NCI-H69 (cell line): Measurements from ENCODE around the gene RFTN1.

Experiments used
- DNase-seq: peaks from one replicate; lab custom pipeline; 2025; lab: John Stamatoyannopoulos, UW

RFTN1 gene

GRCh38 chr3:16513141-16514020 lies at the start of gene RFTN1:
Gene RFTN1, minus strand, starts transcription at chr3:16513699. Its CDS starts 19,830 bp downstream, at chr3:16493869.
- peak; percentile 71 for DNase-seq

GRCh38 chr3:16559653-16560365 lies 46.3 kb upstream of the RFTN1 start:
- no peak for DNase-seq

GRCh38 chr3:16554126-16554525 lies 40.6 kb upstream of the RFTN1 start:
- peak; percentile 29 for DNase-seq

GRCh38 chr3:16552757-16553156 lies 39.3 kb upstream of the RFTN1 start:
- no peak for DNase-seq

GRCh38 chr3:16551342-16551976 lies 38.0 kb upstream of the RFTN1 start:
- DNase-seq: no peak

GRCh38 chr3:16550676-16551341 lies 37.3 kb upstream of the RFTN1 start:
- DNase-seq: peak; percentile 84

GRCh38 chr3:16550305-16550675 lies 36.8 kb upstream of the RFTN1 start:
- DNase-seq: peak; percentile 82

- DNase-seq: no peak
Observed at GRCh38 chr3:16548721-16549120, 35.2 kb upstream of the RFTN1 start.

- no peak for DNase-seq
Observed at GRCh38 chr3:16547561-16548357, 34.3 kb upstream of the RFTN1 start.

GRCh38 chr3:16546186-16547010 lies 32.9 kb upstream of the RFTN1 start:
- no peak for DNase-seq

- no peak for DNase-seq
Observed at GRCh38 chr3:16545413-16546185, 32.1 kb upstream of the RFTN1 start.

GRCh38 chr3:16543242-16543864 lies 29.9 kb upstream of the RFTN1 start:
- DNase-seq: no peak

GRCh38 chr3:16538507-16538906 lies 25.0 kb upstream of the RFTN1 start:
- DNase-seq: no peak

- DNase-seq: peak; percentile 82
Observed at GRCh38 chr3:16536996-16537395, 23.5 kb upstream of the RFTN1 start.

- no peak for DNase-seq
Observed at GRCh38 chr3:16536344-16536663, 22.8 kb upstream of the RFTN1 start.

- peak; percentile 85 for DNase-seq
Observed at GRCh38 chr3:16534640-16535262, 21.3 kb upstream of the RFTN1 start.

- DNase-seq: peak; percentile 56
Observed at GRCh38 chr3:16533928-16534574, 20.6 kb upstream of the RFTN1 start.

GRCh38 chr3:16529264-16529663 lies 15.8 kb upstream of the RFTN1 start:
- no peak for DNase-seq
